NCI-H226 (cell line): Measurements from ENCODE around the gene HRC.
"Not testable (repeated sequence)": the region's sequence is repeated elsewhere in the genome, so short reads cannot be mapped to it uniquely, and the experiment has no call there.

ENCODE experiments used
- DNase-seq: peaks from one replicate; pipeline ENCODE4 v3.0.0-alpha.2; 2015

HRC gene

DNA sequence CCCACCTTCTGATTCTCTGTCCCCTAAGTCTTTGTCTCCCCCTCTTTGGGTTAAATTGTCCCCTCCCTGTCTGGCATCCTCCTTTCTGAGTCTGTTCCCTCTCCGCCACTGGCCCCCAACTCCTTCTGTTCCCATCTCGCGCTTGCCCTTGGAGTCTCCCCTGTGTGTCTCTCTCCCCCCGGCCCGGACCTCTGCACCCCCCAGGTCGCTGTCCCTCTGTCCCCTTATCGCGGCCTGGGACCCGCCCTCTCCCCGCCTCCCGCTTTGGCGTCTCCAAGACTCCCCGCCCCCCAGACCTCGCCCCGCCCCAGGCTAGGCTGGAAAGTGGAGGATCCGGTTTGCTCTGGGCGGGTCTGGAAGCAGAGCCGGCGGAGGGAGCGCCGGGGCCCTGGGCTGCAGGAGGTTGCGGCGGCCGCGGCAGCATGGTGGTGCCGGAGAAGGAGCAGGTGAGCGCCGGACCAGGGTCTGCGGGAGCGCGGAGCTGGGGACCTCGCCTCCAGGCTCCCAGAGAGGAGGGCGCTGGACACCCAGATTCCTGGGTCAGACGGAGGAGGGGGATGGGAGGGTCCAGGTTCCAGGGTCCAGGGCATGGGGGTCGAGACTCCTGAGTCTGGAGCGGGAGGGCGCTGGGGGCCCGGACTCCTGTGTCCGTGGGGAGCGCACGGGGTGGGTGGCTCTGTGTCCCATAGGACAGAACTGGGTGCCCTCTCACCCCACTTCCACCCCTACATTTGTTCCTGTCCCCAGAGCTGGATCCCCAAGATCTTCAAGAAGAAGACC is 2.4 kb upstream of the HRC start, which contains the start of gene TRPM4:
Gene TRPM4, plus strand, starts transcription at position 348 of the 780 bp plus-strand sequence. Its CDS starts 75 bp downstream, at position 423.
- peak; percentile 75 for DNase-seq

DNA sequence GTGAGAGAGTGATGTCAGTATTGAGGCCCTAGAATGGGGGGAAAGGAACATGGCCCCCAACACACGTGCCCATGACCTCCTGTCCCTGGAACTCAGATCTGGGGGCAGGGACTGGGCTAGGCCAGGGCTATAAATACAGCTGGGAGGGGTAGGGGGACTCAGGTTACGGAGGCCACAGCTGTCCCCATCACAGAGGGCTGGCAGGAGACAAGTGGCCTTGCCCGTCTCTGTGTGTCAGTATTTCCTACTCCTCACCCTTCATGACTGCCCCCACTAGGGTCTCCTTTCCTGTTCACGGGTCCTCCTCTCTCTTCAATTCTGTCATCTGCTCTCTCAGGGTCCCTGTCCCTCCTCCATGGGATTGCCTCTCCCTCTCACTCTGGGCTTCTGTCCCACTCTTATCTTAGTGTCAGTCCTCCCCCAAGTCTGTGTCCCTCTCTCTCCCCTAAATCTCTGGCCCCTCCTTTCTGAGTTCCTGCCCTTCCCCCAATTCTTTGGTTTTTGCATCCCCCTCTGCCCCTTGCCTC is 687 bp upstream of the HRC start:
- DNase-seq = no peak

DNA sequence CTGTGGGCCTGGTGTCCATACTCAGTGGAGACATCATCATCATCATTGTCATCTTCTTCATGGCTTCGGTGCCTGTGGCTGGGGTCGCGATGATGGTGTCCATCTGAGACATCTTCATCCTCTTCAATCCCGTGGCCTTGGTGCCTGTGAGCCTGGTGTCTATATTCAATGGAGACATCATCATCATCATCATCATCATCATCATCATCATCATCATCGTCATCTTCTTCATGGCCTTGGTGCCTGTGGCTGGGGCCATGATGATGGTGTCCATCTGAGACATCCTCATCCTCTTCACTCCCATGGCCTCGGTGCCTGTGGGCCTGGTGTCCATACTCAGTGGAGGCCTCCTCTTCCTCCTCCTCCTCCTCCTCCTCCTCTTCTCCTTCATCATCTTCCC is 917 bp downstream of the HRC start:
- DNase-seq = no peak

DNA sequence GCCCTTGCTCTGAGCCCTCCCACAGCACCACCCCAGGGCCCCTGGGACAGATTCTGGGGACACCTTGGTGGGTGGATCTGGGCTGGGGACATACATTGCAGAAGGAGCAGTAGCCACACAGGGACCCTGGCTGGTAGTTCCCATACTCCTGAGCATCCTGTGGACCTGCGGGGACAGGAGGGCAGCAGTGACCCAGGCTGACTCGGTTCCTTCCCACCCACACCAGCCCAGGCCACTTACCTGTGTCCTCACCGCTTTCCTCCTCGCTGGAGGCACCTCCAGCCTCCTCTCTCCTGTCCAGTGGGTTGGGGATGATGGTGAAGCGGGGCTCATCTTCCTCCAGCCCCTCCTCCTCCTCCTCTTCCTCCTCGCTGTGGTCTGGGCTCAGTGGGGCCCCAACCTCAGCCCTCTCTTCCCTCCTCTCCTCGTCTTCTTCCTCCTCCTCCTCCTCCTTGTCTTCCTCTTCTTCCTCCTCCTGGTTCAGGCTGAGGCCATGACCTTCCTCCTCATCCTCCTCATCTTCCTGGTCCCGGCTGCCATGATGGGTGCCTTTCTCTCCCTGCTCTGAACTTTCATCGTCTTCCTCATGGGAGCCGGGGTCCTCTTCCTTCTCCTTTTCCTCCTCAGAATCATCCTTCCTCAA is 1.9 kb downstream of the HRC start:
- no peak for DNase-seq

DNA sequence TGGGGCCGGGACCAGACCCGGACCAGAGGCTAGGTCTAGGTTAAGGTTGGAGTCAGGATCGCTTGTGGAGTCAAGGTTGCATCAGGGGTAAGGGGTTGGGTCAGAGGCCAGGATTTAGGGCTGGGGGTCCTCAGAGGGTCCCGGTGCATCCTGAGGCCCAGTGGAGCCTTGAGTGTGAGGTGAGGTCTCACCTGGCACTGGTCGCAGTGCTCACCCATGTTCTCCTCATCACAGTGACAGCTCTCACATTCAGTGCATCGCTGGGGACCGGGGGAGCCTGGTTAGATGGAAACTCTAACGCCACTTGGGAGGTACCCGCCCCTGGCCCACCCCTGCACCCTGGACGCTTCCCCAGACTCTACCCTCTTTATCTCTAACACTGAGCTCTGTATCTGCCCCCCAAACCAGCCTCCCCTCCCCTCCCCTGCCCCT is 3.1 kb downstream of the HRC start:
- DNase-seq = no peak

DNA sequence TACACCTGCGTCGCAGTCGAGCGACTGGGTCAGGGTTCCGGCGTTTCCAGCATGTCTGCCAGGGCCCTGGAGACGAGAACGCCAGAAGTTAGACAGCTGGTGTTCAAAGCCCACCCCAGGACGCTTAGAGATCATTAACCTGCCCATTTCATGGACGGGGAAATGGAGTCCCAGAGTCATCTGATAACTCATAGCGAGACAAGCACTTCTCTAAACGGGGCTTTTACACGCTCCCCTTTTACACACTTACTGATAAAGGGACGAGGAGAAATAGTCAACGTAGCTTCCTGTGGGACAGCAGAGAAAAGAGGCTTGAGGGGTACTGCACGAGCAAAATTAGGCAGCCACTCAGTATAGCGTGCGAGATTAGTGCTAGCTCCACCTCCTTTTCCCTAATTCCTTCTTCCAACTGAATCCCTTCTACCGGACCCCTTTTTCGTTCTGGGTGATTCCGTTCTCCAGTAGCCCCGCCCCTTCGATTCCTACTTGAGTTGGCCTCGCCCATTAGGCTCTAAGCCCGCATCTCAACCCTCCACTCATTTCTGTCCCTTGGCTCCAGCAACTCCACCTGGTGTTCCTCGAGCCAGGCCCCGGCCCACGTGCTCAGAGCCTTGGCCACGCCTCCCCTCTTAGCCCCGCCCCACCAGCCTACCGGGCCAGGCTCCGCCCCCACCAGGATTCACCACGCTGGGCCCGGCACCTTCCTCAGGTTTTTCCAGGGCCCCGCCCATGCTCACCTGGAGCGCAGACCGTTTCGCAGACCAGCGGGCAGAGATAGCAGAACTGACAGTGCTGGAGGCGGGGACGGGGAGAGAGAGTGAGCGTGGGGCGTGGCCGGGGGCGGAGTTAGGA is 3.7 kb downstream of the HRC start:
- DNase-seq = no peak

DNA sequence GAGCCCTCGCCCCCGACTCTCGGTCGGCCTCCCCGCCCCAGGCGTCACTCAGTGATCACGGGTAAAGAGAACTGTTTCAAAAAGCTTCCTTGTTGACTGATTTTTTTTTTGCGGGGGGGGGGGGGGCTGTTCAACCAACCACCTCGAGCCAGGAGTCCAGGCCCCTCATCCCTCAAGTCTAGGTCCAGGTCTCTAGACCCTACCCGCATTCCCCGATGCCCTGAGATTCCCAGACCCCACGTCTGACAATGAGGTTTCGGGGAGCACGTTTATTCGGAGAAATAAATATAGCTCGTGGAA is 4.3 kb downstream of the HRC start:
- no peak for DNase-seq

DNA sequence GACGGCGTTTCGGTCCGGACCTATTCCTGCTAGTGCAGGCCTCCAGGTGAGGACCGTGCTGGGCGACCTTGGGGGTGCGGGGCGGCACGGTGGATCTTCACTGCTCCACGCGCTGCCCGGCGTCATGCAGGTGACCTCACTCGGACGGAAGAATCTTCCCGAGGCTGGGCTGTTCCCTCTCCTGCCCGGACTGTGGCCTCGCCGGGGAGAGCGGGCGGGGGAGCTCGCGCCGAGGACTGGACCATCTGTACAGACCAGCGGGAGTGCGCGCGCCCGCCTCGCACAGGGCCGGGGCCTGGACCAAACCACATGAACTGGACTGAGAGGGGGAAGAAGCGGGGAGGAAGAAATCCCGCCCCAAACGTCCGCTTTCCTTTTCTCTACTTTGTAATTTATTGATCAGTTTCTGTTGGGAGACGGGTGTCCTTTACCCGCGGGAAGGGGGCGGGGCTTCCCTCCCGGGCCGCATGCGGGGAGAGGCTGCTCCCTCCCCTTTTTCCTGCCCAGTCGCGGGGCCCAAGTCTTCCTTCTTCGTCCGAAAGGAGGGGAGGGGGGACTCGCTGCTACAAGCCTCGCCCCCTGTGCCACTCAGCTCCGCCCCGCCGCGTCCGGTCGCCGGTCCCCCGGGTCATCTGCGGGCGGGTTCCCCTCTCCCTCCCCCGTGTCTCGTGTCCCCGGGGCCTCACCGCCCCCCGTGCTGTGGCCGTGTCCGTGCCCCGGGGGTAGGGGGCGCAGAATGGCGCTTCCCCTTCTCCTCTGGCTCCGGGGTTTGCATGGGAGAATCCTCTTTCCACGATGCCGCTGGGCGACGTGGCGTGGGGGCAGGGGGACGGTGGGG is 4.9 kb downstream of the HRC start:
- peak; percentile 63 for DNase-seq

DNA sequence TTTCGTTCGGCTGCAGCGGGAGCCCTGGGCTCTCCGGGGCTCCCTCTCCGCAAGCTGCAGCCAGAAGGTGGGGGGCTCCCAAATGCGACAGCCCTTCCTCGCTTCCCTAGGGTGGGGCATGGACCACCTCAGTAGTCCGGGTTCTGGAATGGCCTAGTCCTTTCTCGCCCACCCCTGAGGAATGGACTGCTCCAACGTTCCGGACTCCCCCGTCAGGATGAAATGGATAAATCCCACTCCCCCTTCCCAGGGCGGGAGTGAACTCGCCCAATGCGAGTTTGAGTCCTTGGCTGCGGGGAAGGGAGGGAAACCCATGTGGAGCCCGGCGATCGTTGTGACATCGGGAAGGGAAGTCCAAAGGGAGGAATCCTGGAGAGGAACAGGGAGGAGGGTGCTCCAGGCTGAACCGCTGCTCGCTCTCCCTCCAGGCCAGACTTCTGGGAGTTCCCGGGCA is 5.5 kb downstream of the HRC start:
- peak; percentile 43 for DNase-seq

DNA sequence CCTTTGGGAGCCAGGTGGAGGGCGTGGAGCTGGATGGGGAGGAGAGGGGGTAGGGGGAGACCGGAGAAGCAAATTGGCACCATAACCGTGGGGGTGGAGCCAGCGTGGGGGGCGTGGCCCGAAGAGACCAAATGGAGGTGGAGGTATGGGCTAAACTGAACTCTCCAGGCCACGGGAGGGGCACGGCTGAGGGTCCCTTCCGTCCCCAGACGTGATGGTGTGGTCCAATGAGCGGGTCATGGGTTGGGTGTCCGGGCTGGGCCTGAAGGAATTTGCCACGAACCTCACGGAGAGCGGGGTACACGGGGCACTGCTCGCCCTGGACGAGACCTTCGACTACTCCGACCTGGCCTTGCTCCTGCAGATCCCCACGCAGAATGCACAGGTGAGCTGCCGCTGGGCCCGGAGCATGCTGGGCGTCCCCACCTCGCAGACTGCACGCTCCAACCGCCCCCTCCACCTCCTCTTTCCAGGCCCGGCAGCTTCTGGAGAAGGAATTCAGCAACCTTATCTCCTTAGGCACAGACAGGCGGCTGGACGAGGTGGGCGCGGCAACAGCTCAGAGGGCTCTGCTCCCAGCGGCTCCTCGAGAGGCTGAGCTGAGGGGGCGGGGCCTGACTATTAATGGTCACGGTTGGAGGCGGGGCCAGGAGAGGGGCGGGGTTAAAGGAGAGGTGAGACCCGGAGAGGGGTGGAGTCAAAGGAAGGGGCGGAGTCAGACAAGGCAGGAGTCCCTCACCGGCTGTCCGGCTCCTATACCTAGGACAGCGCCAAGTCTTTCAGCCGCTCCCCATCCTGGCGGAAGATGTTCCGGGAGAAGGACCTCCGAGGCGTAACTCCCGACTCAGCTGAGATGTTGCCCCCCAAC is 6.2 kb downstream of the HRC start:
- DNase-seq = peak; percentile 93

DNA sequence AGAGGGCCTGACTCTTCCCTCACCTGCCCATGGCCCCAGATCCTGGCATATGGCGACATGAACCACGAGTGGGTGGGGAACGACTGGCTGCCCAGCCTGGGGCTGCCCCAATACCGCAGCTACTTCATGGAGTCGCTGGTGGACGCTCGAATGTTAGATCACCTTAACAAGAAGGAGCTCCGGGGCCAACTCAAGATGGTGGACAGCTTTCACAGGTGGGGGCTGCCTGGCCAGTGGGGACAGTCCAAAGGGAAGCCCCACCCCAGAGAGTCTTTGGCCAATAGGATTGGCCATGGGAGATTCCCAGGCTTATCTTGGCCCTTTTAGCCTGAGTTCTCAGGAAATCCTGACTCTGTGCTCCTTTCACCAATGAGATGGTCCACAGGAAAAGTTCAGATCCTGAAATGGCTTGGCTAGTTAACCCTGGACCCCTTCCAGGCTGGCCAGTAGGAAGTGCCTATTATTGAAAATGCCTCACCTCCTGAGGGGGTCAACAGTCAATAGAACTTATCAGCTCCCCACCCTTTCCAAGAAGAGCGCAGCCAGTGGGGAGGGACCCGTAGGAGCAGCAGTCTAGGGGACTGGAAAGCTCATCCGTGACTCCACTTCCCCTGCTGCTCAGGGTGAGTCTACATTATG is 7.0 kb downstream of the HRC start:
- DNase-seq = no peak

DNA sequence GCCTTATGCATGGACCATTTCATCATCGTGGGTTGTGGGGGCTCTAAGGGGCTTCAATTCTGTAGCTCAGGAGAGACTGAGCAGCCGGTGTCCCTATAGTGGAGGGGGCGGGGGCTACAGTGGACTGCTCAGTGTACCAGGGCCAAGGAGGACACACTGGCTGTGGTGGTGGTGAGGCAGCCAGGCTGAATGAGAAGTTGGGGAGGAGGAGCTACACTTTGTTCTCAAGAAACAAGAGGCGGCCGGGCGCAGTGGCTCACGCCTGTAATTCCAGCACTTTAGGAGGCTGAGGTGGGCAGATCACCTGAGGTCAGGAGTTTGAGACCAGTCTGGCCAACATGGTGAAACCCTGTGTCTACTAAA is 8.8 kb downstream of the HRC start:
- not testable (repeated sequence) for DNase-seq

DNA sequence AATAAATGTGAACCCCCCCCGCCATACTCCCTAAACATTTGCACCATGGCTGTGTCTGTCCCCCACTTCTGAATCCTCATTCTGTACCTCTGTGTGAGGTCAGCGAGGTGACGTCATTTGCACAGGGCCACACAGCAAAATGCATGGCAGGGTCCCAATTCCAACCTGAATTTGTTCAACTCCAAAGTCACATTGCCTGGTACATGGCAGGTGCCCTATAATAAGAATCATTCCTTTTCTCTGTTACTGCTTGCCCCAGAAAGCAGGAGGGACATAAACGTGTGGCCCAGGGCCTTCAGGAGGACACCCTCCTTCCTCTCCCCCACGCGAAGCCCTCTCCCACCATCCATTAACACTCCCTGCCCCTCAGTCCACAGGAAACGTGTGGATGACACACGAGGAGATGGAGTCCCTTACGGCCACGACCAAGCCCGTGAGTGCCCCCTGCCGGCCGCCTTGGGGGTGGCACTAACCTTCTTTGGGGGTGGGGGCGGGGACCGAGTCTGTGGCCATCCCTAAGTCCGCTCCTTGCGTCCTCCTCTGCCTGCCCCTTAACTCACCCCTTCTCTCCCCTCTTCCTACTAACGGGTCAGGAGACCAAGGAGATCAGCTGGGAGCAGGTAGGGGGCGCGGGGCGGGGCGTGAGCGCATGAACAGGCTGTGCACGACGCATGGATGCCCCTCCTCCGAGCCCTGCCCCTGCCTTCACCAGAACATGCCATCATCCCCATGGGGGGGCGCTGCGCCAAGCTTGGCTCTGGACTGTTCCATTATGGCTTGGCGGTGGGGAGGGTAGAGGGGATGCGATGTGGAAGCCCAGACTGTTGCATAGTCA is 9.4 kb downstream of the HRC start:
- peak; percentile 47 for DNase-seq

DNA sequence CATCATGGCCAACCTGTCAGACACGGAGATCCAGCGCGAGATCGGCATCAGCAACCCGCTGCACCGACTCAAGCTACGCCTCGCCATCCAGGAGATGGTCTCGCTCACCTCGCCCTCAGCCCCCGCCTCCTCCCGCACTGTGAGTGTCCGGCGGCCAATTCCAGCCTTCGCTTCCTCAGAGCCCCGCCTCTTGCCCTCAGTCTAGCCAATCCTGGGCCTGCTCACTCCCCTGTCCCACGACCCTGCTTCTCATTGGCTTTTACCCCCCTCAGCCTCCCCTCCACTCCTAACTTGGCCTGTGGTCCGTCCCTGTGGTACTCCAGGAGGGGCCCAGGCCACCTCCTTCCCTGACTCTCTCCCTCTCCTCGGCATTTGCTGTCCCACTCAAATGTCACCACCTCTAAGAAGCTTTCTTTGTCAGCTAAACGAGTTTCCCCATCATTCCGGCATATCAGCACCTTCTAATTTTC is 12.3 kb downstream of the HRC start:
- peak; percentile 87 for DNase-seq

DNA sequence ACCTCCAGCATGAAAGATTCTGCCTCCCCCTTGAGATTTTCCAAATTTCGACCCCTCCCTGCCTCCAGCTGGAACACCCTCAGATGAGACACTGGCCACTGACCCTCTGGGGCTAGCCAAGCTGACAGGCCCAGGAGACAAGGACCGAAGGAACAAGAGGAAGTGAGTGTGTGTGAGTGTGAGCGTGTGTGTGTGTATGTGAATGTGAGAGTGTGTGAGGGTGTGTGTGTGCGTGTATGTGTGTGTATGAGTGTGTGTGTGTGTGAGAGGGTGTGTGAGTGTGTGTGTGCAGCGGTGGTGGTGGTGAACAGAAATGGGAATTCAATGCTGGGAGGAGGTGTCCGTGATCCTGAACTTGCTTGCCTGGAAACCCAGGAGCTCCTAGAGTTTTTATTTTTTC is 13.8 kb downstream of the HRC start:
- DNase-seq = no peak

DNA sequence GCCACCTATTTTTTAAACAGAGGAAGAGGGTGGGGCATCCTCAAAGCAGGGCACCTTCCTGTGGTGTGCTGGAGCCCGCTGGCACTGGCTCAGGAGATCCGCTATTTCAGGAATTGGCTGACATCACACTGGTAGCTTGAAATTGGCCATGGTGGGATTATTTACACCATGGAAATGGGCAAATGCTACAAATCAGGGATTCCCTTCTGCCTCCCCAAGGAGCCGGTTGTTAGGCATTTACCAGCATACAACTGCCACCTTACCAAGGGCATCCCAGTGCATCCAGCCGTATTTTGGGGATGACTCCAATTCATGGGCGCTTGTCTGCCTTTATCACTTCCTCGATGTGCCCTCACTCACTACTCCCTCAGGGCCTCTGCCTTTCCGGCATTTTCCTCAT is 14.2 kb downstream of the HRC start:
- DNase-seq = no peak

DNA sequence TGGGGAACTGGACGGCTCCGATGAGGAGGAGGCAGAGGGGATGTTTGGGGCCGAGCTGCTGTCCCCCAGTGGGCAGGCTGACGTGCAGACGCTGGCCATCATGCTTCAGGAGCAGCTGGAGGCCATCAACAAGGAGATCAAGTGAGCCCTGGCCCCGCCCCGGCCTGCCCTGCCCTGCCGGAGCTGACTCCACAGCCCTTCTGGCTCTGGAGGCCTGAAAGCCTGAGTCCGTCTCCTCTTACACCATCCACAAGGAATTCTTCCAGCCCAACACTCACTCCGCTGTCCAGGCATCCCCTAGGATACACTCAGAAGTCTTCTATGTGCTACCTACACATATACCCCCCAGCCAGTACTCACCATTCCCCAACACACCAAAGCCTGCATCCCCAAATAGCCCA is 18.4 kb downstream of the HRC start:
- no peak for DNase-seq

DNA sequence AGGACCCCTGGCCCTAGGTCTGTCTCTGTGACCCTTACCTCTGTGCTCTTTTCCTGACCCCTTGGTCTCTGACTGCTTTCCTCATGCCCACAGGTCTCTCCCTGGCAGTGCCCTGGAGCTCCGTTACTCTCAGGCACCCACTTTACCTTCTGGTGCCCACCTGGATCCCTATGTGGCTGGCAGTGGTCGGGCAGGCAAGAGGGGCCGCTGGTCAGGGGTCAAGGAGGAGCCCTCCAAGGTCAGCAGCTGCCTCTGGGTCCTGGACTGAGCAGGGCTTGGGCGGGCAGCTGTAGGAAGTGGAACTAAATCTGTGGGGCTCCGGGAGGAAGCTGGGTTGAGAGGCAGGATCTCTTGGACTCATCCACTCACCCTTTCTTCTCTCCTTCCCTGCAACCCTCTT is 19.5 kb downstream of the HRC start:
- no peak for DNase-seq

DNA sequence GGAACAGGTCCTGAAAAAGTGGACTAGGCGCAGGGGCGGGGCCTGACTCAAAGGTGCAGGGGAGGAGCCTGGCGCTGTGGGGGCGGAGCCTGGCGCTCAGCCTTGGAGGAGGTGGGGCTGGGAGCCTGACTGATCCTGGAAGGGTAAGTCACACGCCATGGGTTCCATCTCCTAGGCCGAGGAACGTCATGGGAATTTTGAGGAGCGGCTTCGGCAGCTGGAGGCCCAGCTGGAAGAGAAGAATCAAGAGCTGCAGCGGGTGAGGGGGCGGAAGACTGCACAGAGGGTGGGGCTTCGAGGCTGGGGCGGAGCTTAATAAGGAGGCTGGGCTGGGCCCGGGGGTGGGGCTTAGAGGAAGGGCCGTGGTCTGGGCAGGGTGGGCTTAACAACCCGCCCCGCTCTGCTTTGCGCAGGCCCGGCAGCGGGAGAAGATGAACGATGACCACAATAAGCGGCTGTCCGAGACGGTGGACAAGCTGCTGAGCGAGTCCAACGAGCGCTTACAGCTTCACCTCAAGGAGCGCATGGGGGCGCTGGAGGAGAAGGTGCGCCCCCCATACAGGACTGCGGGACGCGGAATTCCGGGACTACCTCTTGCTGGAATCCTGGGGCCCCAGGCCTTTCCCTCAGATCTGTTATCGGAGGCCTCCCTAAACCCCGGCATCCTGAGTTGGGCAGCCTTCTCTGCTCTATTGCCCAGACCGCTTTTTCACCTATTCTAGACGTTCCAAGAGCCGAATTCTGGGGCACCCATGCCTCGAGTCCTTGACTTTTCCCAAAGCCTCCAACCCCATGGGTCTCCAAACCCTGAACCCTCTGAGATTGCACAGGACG is 21.4 kb downstream of the HRC start:
- DNase-seq = no peak
